Measurements from ENCODE around the gene VSX2. TPM values are rescaled to one million over a fixed set of nuclear protein-coding genes. Genes with fewer than 3 reads are reported as not detected.

VSX2 gene
- total and polyA plus RNA-seq, 8 donors = not detected

- Histone ChIP-seq H3K9me3 (no peaks in the 10 kb centered on the region), H3K27ac (no peak overlapping the region), H3K4me1 (peaks cover 10 to 16% (median 15%) of the 10 kb centered on the region in 3 donors), H3K36me3 (no peaks in the 10 kb centered on the region), H3K4me3 (peak overlapping the region in 3 of 4 donors; percentile 12 to 33 (median 28)), H3K27me3 (peaks cover 0 to 45% (median 10%) of the 10 kb centered on the region in 4 donors)
- intact Hi-C loops (cut with DNase I) = no loop called here
- DNase-seq (no peak), FAIRE-seq (no peak), ATAC-seq (peak; percentile 27 to 54 (median 40))
- TF ChIP-seq, protein P1, sequence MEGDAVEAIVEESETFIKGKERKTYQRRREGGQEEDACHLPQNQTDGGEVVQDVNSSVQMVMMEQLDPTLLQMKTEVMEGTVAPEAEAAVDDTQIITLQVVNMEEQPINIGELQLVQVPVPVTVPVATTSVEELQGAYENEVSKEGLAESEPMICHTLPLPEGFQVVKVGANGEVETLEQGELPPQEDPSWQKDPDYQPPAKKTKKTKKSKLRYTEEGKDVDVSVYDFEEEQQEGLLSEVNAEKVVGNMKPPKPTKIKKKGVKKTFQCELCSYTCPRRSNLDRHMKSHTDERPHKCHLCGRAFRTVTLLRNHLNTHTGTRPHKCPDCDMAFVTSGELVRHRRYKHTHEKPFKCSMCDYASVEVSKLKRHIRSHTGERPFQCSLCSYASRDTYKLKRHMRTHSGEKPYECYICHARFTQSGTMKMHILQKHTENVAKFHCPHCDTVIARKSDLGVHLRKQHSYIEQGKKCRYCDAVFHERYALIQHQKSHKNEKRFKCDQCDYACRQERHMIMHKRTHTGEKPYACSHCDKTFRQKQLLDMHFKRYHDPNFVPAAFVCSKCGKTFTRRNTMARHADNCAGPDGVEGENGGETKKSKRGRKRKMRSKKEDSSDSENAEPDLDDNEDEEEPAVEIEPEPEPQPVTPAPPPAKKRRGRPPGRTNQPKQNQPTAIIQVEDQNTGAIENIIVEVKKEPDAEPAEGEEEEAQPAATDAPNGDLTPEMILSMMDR (IDR thresholded peaks at IDR 0.05) = no peak
- whole genome bisulfite sequencing, 2 donors = 5% methylated on average over 83 to 94 of the region's 94 CpGs
Observed at GRCh38 chr14:74239848-74240793, 872 bp downstream of the VSX2 start.

GRCh38 chr14:74240794-74241651 lies 1.8 kb downstream of the VSX2 start:
- ATAC-seq = peak; percentile 35 to 64 (median 52)
- WGBS, 2 donors = 3 to 4% methylated on average over 78 to 80 of the region's 80 CpGs
- H3K36me3 ChIP-seq = no peaks in the 10 kb centered on the region
- H3K9me3 ChIP-seq = no peaks in the 10 kb centered on the region
- peaks cover 0 to 45% (median 10%) of the 10 kb centered on the region in 4 donors for H3K27me3 ChIP-seq
- TF ChIP-seq, protein P1 (IDR thresholded peaks at IDR 0.05) = no peak
- peaks cover 10 to 16% (median 15%) of the 10 kb centered on the region in 3 donors for H3K4me1 ChIP-seq
- DNase-seq = no peak
- FAIRE-seq = no peak
- intact Hi-C loops (cut with DNase I) = no loop called here
- peak overlapping the region in 3 of 4 donors; percentile 12 to 33 (median 28) for H3K4me3 ChIP-seq
- H3K27ac ChIP-seq = no peak overlapping the region

DNA sequence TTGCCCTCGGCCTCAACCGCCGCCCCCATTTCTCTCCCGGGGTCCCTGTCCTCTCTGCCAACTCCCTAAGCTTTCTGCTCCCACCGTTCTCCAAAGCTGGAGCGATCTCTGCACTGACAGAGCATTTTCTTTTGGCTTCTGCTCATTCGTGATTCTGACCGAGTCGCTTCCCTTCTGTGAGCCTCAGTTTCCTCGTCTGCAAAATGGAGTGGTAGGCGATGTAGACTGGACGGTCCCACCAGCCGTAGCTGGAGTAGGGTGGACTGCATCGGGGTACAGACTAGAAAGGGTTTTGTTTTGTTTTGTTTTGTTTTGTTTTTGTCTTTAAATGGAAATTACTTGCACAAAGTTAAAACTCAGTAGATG lies 2.4 kb downstream of the VSX2 start:
- no peak for FAIRE-seq
- 10 to 11% methylated on average over 14 of the region's 14 CpGs for WGBS, 2 donors
- H3K9me3 ChIP-seq = no peaks in the 10 kb centered on the region
- peaks cover 10 to 16% (median 15%) of the 10 kb centered on the region in 3 donors for H3K4me1 ChIP-seq
- intact Hi-C loops (cut with DNase I) = no loop called here
- peaks cover 0 to 45% (median 10%) of the 10 kb centered on the region in 4 donors for H3K27me3 ChIP-seq
- no peak overlapping the region for H3K27ac ChIP-seq
- no peak for ATAC-seq
- no peaks in the 10 kb centered on the region for H3K36me3 ChIP-seq
- TF ChIP-seq, protein P1 (IDR thresholded peaks at IDR 0.05) = no peak
- no peak for DNase-seq
- peak overlapping the region in 1 of 4 donors; percentile 33 for H3K4me3 ChIP-seq

DNA sequence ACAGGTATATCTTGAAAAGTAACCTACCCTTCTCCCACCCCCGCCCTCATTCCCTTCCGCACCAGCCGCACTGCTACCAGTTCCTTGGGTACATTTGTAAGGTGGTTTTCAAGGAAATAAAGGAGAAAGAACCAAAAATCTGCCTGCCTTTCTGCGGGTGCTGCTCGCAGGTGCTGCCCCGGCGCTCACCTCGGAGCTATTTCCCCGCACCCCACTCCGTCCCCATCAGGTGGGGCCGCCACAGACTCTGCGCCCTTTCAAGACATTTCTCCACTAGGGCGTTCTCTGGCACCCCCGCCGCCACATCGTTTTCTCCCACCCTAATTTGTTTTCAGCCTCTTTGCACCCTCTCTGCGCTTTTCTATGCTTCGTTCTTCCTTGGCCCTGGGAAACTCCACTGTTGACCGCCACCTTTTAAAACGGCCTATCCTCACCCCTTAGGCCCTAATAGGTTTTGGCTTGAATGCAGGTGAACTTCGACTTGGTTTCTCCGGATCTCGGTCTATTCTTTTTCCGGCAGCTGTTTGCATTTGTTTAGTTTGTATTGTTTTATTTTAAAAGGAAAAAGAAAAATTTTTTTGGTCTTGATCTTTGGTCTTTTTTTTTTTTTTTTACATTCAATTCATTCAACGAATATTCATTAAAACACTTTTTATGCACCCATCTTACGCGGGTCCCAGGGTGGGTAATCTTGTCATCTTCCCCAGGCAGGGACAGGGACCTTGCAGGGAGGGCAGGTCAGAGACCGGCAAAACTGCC lies 3.0 kb downstream of the VSX2 start:
- DNase-seq = no peak
- intact Hi-C loops (cut with DNase I) = no loop called here
- ATAC-seq = no peak
- Histone ChIP-seq H3K27me3 (peaks cover 0 to 45% (median 10%) of the 10 kb centered on the region in 4 donors), H3K27ac (no peak overlapping the region), H3K36me3 (no peaks in the 10 kb centered on the region), H3K4me1 (peaks cover 10 to 16% (median 15%) of the 10 kb centered on the region in 3 donors), H3K4me3 (no peak overlapping the region), H3K9me3 (no peaks in the 10 kb centered on the region)
- no peak for FAIRE-seq
- WGBS, 2 donors = 17 to 20% methylated on average over 28 of the region's 28 CpGs
- TF ChIP-seq, protein P1 (IDR thresholded peaks at IDR 0.05) = no peak

Data from pancreas (tissue), 10 donors.